ENCODE measurements around the gene ALKBH5.

ALKBH5 gene

DNA sequence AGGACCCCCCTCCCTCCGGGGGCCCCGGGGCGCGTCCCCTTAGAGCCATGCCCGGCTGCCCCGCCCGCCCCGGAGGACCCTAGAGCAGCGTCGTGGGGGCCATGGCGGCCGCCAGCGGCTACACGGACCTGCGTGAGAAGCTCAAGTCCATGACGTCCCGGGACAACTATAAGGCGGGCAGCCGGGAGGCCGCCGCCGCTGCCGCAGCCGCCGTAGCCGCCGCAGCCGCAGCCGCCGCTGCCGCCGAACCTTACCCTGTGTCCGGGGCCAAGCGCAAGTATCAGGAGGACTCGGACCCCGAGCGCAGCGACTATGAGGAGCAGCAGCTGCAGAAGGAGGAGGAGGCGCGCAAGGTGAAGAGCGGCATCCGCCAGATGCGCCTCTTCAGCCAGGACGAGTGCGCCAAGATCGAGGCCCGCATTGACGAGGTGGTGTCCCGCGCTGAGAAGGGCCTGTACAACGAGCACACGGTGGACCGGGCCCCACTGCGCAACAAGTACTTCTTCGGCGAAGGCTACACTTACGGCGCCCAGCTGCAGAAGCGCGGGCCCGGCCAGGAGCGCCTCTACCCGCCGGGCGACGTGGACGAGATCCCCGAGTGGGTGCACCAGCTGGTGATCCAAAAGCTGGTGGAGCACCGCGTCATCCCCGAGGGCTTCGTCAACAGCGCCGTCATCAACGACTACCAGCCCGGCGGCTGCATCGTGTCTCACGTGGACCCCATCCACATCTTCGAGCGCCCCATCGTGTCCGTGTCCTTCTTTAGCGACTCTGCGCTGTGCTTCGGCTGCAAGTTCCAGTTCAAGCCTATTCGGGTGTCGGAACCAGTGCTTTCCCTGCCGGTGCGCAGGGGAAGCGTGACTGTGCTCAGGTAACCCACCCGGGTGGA is 759 bp downstream of the ALKBH5 start:
- DNase-seq (ENCODE audit: insufficient read length, low spot score) (peak; percentile 36), FAIRE-seq (peak; percentile 80)

- no peak for DNase-seq (ENCODE audit: insufficient read length, low spot score)
- no peak for FAIRE-seq
These were observed 1.8 kb downstream of the ALKBH5 start for GRCh38 chr17:18185391-18185790.

DNA sequence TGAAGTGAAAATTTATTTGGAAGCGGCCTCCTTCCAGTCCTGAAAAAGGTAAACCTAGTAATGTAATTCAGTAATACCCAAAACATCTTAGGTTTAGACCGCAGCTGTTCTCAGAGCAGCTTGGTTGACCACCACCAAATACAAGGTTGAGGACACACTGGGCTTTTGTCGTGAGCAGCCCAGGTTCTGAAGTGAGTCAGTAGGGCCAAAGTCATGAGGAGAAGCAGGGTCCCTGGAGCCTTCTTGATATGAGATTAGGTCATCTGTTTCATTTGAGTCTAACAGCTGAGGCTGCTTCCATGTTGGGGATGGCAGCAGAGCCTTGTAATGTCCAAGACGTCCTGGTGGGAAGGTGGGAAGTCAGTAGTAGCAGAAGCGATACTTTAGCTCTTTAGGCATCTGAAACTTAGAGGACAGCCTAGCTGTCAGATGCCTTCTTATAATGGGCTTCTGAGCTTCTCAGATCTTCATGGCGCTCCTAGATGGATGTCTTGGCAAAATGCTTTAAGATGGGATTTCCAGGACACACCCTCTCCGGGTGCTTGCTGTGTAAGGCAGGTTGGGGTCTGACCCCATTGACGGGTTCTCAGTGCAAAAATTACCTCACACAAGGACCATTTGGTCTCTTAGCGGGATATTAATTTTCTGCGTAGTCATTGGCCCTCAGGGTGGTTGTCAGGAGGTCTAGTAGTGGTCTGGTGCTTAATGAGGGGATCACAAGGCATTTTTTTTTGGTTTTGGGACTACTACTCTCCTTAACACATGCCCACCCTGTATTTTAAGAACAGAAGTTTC is 2.4 kb downstream of the ALKBH5 start:
- DNase-seq (ENCODE audit: insufficient read length, low spot score), result no peak
- no peak for FAIRE-seq

DNA sequence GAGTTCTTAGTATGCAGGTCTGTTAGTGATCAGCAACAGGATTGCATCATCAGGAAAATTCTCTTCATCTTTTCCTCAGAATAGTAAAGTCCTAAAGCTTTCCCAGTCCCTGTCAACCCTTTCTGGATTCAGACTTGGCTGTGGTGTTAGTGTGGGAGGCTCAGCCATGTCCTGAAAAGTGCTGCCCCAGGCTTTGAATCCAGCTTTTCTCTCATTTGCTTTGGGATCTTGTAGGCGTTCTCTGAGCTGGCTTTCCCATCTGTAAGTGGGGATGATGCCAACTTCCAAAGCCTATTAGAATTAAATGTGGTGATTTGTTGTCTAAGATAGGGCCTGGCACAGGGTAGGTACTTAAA is 3.0 kb downstream of the ALKBH5 start:
- FAIRE-seq (no peak), DNase-seq (ENCODE audit: insufficient read length, low spot score) (no peak)

DNA sequence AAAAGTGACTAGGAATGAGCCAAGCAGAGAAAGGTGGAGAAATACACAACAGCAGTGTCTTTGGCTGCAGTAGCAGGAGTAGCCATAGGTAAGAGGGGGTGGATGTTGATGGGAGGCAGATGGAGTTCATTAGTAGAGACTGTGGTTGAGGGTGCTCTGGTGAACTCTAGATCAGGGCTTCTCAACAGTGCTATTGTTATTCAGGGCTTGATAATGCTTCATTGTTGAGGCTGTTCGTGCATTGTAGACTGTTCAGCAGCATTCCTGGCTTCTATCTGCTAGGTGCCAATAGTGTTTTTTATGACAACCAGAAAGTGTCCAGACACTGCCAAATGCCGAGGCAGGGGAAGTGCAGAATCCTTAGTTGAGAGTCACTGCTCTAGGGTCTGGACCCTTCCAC is 3.6 kb downstream of the ALKBH5 start:
- FAIRE-seq, result no peak
- DNase-seq (ENCODE audit: insufficient read length, low spot score), result no peak

DNA sequence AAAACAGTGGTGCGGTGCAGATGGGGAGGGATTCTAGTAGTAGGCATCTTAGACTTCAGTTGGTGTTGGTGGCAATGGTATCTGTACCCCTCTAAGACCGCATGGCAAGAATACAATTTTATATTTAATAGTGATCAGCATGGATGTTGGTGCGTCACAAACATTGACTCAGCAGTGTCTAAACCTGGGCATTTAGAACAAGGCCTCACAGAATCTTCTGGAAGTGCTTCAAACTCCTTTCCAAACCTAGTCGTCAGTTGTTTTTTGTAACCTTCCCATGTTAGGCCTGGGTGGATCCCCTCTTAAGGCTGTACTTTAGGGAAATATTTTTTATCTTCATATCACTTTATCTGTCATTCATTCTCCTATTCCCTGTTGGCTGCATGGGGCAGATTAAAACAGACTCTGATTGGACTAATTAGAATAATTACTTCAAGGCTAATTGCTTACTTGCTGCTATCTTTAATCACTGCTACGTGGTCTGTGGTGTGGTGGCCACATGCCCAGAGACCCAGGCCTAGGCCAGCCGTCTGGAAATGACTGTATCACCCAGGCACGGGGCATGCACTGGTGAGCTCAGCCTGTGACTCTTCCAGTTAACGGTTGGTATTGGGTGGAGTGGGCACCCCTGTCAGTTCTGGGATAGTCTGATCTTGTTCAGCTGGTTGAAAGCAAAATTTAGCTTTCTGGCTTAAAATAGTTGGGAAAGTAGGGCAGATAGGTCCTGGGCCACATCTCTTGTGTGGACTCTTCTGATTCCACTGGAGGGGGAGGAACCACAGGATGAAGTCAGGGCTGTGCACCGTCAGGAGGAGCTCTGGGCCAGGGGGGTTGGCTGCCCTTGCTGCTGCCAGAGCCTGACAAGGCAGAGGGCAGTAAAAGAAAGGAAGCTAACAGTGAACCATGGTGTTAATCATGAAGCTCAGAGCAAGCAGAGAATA is 4.5 kb downstream of the ALKBH5 start:
- no peak for DNase-seq (ENCODE audit: insufficient read length, low spot score)
- FAIRE-seq, result no peak

GRCh38 chr17:18190628-18191235 is 7.1 kb downstream of the ALKBH5 start:
- DNase-seq (ENCODE audit: insufficient read length, low spot score) (no peak), FAIRE-seq (peak; percentile 51)

DNA sequence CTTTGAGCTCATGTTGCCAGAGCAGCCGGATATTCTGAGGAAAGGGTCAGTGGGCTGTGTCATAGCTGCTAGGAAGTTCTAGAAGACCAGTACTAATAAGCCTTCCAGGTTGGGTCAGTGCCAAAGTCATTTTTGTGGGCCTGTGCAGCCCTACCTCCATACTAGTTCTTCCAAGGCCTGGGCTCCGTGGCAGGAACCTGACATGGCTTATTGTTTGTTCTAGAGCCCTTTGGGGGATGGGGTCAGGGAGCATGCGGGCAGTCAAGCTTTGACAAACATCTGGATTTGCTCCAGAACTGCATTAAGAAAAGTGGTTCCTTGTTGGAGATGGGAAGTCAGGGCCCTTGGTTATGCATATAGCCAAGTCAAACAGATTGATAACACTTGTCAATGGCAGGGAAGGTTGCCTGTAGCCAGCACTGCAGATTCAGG is 7.6 kb downstream of the ALKBH5 start:
- DNase-seq (ENCODE audit: insufficient read length, low spot score) (no peak), FAIRE-seq (no peak)

GRCh38 chr17:18191967-18192366 is 8.3 kb downstream of the ALKBH5 start:
- DNase-seq (ENCODE audit: insufficient read length, low spot score) (no peak), FAIRE-seq (no peak)

- no peak for FAIRE-seq
These were observed 10.8 kb downstream of the ALKBH5 start for GRCh38 chr17:18194394-18194793.

GRCh38 chr17:18194804-18195203 is 11.2 kb downstream of the ALKBH5 start:
- DNase-seq (ENCODE audit: insufficient read length, low spot score) (no peak), FAIRE-seq (no peak)

More at GRCh38 chr17:18194394-18194793, 10.8 kb downstream of the ALKBH5 start:
- no peak for DNase-seq (ENCODE audit: insufficient read length, low spot score)

DNA sequence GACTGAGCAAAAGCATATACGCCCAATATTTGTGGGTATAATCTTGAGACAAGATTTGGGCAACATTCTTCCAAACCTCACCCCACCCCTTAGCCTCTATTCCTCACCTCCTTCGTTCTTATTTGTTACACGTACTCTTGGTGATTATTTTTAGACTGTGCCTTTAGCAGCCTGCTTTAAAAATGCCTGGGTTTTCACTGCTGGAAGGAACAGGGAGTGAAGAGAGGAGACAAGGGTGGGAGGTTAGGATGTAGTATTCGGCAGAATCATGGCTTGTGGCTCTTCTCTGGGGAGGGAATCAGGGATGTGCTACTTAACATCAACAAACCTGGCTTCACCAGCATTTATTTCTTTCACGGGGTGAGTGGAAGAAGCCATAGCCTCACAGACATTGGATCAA is 11.6 kb downstream of the ALKBH5 start:
- DNase-seq (ENCODE audit: insufficient read length, low spot score) (no peak), FAIRE-seq (peak; percentile 4)

DNA sequence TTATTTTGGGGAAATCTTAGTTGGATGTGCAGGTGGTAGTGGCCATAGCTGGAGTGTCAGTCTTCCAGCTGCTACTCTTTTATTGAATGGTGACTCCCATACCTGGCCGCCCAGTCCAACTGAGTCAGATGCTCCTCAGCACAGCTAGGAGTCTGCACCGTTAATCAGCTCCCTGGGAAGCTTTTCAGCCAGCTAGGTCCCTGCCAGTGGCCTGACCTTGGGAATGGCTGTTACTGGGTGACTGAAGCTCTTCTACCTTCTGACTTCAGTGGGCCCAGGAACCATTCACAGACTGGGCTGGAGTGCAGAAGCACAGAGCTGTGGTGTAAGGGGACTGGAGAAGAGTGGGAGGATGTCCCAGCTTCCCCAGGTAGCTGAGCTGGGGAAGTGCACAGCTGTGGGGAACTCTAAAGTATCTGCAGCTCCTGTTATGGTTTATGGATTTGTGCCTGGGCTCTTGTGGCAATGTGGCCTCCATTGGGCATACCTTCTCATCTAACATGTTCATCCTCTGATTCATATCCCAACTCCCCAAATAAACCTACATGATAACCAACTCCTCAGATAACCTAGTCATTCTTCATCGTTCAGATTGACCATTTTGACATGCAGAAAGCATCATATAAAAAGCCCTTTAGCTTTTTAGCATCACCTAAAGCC is 14.0 kb downstream of the ALKBH5 start:
- DNase-seq (ENCODE audit: insufficient read length, low spot score) (no peak), FAIRE-seq (no peak)

DNA sequence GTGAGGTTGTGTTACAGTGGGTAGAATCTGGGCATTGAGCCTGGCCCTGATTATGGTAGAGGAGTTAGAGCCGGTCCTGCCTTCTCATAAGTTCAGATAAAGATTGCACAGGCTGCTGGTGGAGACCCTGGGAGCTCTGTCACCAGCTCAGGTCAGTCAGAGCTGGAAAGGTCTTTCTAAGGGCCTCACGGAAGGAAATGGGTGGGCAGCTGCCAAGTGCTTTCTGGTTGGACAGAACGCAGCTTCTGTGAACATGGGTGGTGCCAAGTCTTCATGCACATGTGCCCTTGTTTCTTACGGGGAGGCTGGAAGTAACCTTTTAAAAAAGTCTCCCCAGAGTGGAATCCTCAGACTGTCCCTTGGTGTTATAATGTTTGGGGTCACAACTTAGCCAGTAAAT is 14.9 kb downstream of the ALKBH5 start:
- FAIRE-seq (no peak), DNase-seq (ENCODE audit: insufficient read length, low spot score) (no peak)

DNA sequence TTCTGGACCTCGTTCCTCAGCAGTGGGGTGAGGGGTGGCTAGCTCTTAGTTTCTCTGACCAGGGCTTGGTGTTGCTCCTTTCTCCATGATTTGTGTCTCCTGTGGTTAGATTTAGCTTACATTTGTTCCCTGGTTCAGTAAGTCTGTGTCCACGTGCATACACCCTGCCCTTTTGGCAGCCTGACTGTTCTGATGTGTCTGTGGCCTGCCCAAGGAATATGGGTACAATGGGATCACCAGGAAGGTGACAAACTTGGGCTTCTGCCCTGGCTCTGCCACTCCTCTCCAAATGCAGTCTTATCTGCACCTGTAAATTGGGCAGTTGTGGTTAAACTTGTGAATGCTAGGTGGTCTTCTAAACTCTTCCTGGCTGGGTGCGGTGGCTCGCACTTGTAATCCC is 17.5 kb downstream of the ALKBH5 start:
- no peak for DNase-seq (ENCODE audit: insufficient read length, low spot score)
- FAIRE-seq, result peak; percentile 88

- DNase-seq (ENCODE audit: insufficient read length, low spot score) (no peak), FAIRE-seq (peak; percentile 13)
These were observed 19.7 kb downstream of the ALKBH5 start for GRCh38 chr17:18203308-18203707.

GRCh38 chr17:18205861-18206260 is 22.2 kb downstream of the ALKBH5 start:
- DNase-seq (ENCODE audit: insufficient read length, low spot score), result no peak
- FAIRE-seq, result no peak

GRCh38 chr17:18206962-18207361 is 23.3 kb downstream of the ALKBH5 start:
- FAIRE-seq (no peak), DNase-seq (ENCODE audit: insufficient read length, low spot score) (no peak)

- DNase-seq (ENCODE audit: insufficient read length, low spot score) (no peak), FAIRE-seq (no peak)
These were observed 24.5 kb downstream of the ALKBH5 start for GRCh38 chr17:18208092-18208491.
